ENCODE measurements around the gene FLVCR2. TPM values are rescaled to one million over a fixed set of nuclear protein-coding genes. Genes with fewer than 3 reads are reported as not detected.

The FLVCR2 gene
- total RNA-seq, 1 donor from 2014 or later: 42.4 TPM

DNA sequence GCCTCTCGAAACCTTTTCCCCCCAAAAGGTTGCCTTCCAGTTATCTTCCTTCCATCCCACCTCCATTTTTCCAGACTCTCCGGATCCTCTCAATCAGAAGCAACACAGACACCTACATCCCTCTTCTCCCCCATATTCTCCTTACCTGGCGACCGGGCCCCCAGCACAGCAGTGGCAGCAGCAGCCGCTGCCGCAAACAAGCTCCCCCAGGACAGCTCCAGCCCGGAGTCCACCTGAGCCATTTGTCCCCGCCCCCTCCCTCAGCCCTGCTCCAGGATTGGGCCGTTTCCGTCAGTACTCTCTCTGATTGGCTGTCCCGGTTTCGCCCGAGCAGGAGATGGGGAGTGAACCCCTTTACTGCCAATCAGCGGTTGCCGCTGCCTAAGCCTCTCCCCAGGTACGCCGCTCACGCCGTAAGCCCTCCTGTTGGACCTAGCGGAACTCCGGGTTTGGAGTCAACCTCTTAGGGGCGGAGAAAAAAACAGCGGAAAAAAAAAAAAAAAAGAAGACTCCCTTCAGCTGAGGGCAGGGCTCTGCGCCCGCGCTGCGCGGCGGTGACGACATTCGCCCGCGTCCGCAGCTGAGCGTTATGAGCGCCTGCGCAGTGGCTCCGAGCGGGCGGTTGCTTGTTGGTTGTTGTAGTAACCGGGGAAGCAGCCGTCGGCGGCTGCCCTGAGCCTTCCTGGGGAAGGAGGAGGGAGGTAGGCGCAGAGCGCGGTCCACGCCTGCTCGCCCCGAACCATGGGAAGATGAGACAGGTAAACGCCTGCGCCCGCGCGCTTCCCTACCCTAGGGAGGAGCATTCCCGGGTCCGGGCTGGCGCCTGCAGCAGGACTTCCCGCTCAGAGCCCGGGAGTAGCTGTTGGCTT, 82.4 kb downstream of the FLVCR2 start, which contains the start of the genes ERG28 and TTLL5:
ERG28 (minus strand) TSS at position 247 of the 869 bp plus-strand sequence. CDS start 3,374 bp downstream, outside the sequence.
TTLL5 (plus strand) TSS at position 617 of the 869 bp plus-strand sequence. CDS start 1,904 bp downstream, outside the sequence.
- Histone ChIP-seq H3K27ac (peak within 1 kb of the TSS; percentile 89), H3K36me3 (peaks cover 29% of the 10 kb centered on the region), H3K9me3 (no peaks in the 10 kb centered on the region), H3K27me3 (ENCODE audit: low read depth) (no peaks in the 10 kb centered on the region), H3K4me3 (peak within 1 kb of the TSS; percentile 76), H3K4me1 (peaks cover 13% of the 10 kb centered on the region)
- TF ChIP-seq, protein P1, sequence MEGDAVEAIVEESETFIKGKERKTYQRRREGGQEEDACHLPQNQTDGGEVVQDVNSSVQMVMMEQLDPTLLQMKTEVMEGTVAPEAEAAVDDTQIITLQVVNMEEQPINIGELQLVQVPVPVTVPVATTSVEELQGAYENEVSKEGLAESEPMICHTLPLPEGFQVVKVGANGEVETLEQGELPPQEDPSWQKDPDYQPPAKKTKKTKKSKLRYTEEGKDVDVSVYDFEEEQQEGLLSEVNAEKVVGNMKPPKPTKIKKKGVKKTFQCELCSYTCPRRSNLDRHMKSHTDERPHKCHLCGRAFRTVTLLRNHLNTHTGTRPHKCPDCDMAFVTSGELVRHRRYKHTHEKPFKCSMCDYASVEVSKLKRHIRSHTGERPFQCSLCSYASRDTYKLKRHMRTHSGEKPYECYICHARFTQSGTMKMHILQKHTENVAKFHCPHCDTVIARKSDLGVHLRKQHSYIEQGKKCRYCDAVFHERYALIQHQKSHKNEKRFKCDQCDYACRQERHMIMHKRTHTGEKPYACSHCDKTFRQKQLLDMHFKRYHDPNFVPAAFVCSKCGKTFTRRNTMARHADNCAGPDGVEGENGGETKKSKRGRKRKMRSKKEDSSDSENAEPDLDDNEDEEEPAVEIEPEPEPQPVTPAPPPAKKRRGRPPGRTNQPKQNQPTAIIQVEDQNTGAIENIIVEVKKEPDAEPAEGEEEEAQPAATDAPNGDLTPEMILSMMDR (IDR thresholded peaks at IDR 0.05): no peak
- DNase-seq (peak; percentile 99), ATAC-seq (peak; percentile 97 to 98)
- intact Hi-C loops (cut with DNase I): no loop called here

DNA sequence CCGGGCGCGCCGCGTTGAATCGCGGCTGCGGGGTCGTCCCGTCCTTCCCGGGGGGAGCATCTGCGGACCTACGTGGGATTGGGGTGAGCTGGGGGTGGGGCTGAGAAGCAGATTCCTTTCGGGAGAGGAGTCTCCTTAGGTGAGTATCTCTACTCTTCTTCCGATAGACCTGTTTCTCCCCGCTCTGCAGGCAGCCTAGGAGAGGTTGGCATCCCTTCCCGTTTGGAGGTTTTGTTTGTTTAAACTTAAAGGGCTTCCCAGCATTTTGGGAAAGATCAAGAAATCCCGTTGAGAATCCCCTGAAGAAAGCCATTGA, 83.0 kb downstream of the FLVCR2 start:
- peaks cover 25% of the 10 kb centered on the region for H3K36me3 ChIP-seq
- intact Hi-C loops (cut with DNase I): no loop called here
- peak overlapping the region; percentile 89 for H3K27ac ChIP-seq
- no peaks in the 10 kb centered on the region for H3K27me3 ChIP-seq (ENCODE audit: low read depth)
- peak in 1 of 2 donors; percentile 37 for ATAC-seq
- H3K4me1 ChIP-seq: peaks cover 13% of the 10 kb centered on the region
- TF ChIP-seq, protein P1 (IDR thresholded peaks at IDR 0.05): no peak
- H3K9me3 ChIP-seq: no peaks in the 10 kb centered on the region
- H3K4me3 ChIP-seq: peak overlapping the region; percentile 76
- DNase-seq: no peak

DNA sequence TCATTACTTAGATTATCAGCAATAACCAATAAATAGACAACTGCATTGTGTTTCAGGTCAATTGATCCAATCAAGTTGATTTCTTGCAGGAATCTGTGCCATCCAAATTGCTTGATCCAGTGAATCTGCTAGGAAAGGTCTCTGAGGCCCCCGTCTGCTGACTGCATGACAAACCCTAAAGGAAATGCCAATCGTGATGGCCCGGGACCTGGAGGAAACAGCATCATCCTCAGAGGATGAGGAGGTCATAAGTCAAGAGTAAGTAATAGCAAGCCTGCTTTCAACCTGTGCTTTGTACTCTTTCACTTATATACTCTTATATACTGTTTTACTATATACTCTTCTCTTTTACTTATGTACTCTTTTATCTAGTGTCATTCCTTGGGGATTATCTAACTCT, 84.5 kb downstream of the FLVCR2 start:
- intact Hi-C loops (cut with DNase I): no loop called here
- H3K9me3 ChIP-seq: no peaks in the 10 kb centered on the region
- H3K4me1 ChIP-seq: peaks cover 13% of the 10 kb centered on the region
- TF ChIP-seq, protein P1 (IDR thresholded peaks at IDR 0.05): no peak
- DNase-seq (no peak), ATAC-seq (no peak)
- peaks cover 16% of the 10 kb centered on the region for H3K36me3 ChIP-seq
- H3K27ac ChIP-seq: no peak overlapping the region
- H3K4me3 ChIP-seq: no peak overlapping the region
- no peaks in the 10 kb centered on the region for H3K27me3 ChIP-seq (ENCODE audit: low read depth)

DNA sequence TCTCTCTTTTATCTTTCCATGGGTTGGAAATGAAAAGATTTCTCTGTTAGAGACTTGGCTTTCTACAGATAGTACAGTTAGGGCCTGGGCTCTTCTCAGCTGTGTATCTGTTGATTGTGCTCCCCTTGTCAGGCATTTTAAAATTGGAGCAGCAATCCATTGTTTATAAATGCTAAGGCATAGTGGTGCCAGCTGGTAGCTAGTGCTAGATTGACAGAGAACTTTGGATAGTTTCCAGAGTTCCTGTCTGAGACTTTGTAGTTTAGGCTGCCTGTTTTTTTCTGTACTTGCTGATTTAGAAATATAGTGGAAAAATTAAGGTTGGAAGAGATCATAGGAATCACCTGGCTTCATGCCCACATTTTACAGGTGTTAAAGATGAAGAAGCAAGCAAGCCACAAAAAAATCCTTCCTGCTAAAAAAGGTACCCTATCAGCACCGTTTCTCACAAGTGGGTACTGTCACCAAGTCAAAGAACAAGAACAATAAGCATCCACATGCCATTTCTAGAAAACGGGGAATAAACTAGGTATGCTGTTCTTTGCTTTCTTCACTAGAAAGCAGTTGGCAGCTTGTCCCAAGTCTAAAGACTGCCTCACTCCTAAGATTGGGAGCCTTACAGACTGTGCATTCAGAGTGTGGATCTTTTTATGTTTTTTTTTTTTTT, 88.8 kb downstream of the FLVCR2 start:
- ATAC-seq (no peak), DNase-seq (no peak)
- no peak overlapping the region for H3K27ac ChIP-seq
- intact Hi-C loops (cut with DNase I): no loop called here
- TF ChIP-seq, protein P1 (IDR thresholded peaks at IDR 0.05): no peak
- H3K4me3 ChIP-seq: no peak overlapping the region
- no peaks in the 10 kb centered on the region for H3K9me3 ChIP-seq
- peaks cover 2% of the 10 kb centered on the region for H3K4me1 ChIP-seq
- H3K27me3 ChIP-seq (ENCODE audit: low read depth): no peaks in the 10 kb centered on the region
- peaks cover 40% of the 10 kb centered on the region for H3K36me3 ChIP-seq

DNA sequence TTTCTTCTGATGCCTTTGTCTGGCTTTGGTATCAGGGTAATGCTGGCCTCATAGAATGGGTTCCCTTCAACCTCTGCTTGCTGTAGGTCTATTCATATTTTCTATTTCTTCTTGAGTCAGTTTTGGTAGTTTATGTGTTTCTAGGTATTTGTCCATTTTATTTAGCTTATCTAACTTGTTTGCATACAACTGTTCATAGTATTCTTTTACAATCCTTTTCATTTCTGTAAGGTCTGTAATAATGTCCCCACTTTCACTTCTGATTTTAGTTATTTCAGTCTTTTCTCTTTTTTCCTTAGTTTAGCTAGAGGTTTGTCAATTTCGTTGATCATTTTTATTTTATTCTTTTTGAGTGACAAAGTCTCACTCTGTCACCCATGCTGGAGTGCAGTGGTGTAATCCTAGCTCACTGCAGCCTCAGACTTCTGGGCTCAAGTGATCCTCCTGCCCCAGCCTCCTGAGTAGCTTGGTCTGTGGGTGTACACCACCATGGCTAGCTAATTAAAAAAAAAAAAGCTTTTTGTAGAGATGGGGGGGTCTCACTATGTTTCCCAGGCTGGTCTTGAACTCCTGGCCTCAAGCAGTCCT, 94.3 kb downstream of the FLVCR2 start:
- TF ChIP-seq, protein P1 (IDR thresholded peaks at IDR 0.05): no peak
- no peak for DNase-seq
- Histone ChIP-seq H3K27ac (no peak overlapping the region), H3K4me1 (no peaks in the 10 kb centered on the region), H3K9me3 (no peaks in the 10 kb centered on the region), H3K4me3 (no peak overlapping the region), H3K27me3 (ENCODE audit: low read depth) (no peaks in the 10 kb centered on the region), H3K36me3 (peaks cover 26% of the 10 kb centered on the region)
- intact Hi-C loops (cut with DNase I): no loop called here
- ATAC-seq: no peak

All from lower lobe of right lung (tissue), 2 donors.